ENCODE data around the gene PRDM16. TPM values are rescaled to one million over a fixed set of nuclear protein-coding genes. Genes with fewer than 3 reads are reported as not detected.

Gene PRDM16
- total RNA-seq, 1 experiment from 2014 or later, result 0.04 TPM

- Histone ChIP-seq H3K27ac (ENCODE audit: low read length) (no peak overlapping the region), H3K79me2 (ENCODE audit: low read length) (no peaks in the 10 kb centered on the region), H3K4me1 (ENCODE audit: insufficient read depth, low read length) (no peaks in the 10 kb centered on the region; the same call in 1 of the 2 replicates), H4K20me1 (ENCODE audit: low read length) (no peaks in the 10 kb centered on the region), H3K4me2 (ENCODE audit: low read length) (no peak overlapping the region), H2AFZ (ENCODE audit: low read length) (no peak overlapping the region), H3F3A (ENCODE audit: low read length, unreplicated experiment) (no peaks in the 10 kb centered on the region), H3K9ac (ENCODE audit: low read length) (no peak overlapping the region), H3K9me2 (replicated peaks; ENCODE audit: low read length) (no peaks in the 10 kb centered on the region), H3K27me3 (ENCODE audit: low read length) (no peaks in the 10 kb centered on the region), H3K4me3 (ENCODE audit: low read length) (no peak overlapping the region), H3K9me3 (ENCODE audit: low read length) (no peaks in the 10 kb centered on the region), H3K36me3 (ENCODE audit: low read depth, low read length) (no peaks in the 10 kb centered on the region; the same call in 1 of the 2 replicates)
- intact Hi-C loops (cut with micrococcal nuclease), result no loop called here
- ATAC-seq (no peak), DNase-seq (no peak)
- POLR2A ChIA-PET (ENCODE audit: unreplicated experiment), result no interaction called here
- CTCF ChIA-PET, result no interaction called here
- TF ChIP-seq EZH2phosphoT487 (IDR thresholded peaks at IDR 0.05; ENCODE audit: borderline replicate concordance, low read length), result no peak
- TF ChIP-seq CTCF (conservative IDR thresholded peaks at IDR 0.05; ENCODE audit: low read depth, low read length), result no peak
- no peak for TF ChIP-seq EZH2 (IDR thresholded peaks at IDR 0.05; ENCODE audit: low read length, unreplicated experiment)
- BruUV-seq (replicated peaks), result no TSS peak
Observed at GRCh38 chr1:3468236-3469103, 399.5 kb downstream of the PRDM16 start.

GRCh38 chr1:3469104-3469848, 400.3 kb downstream of the PRDM16 start:
- Histone ChIP-seq H3K9ac (ENCODE audit: low read length) (no peak overlapping the region), H3K27ac (ENCODE audit: low read length) (no peak overlapping the region), H3F3A (ENCODE audit: low read length, unreplicated experiment) (no peaks in the 10 kb centered on the region), H2AFZ (ENCODE audit: low read length) (no peak overlapping the region), H3K9me2 (replicated peaks; ENCODE audit: low read length) (no peaks in the 10 kb centered on the region), H3K4me2 (ENCODE audit: low read length) (no peak overlapping the region), H3K79me2 (ENCODE audit: low read length) (no peaks in the 10 kb centered on the region), H3K36me3 (ENCODE audit: low read depth, low read length) (no peaks in the 10 kb centered on the region; the same call in 1 of the 2 replicates), H4K20me1 (ENCODE audit: low read length) (no peaks in the 10 kb centered on the region), H3K4me1 (ENCODE audit: insufficient read depth, low read length) (no peaks in the 10 kb centered on the region; the same call in 1 of the 2 replicates), H3K27me3 (ENCODE audit: low read length) (no peaks in the 10 kb centered on the region), H3K4me3 (ENCODE audit: low read length) (no peak overlapping the region), H3K9me3 (ENCODE audit: low read length) (no peaks in the 10 kb centered on the region)
- no peak for ATAC-seq
- CTCF ChIA-PET, result no interaction called here
- BruUV-seq (replicated peaks), result no TSS peak
- TF ChIP-seq EZH2 (IDR thresholded peaks at IDR 0.05; ENCODE audit: low read length, unreplicated experiment) (no peak), EZH2phosphoT487 (IDR thresholded peaks at IDR 0.05; ENCODE audit: borderline replicate concordance, low read length) (no peak), CTCF (conservative IDR thresholded peaks at IDR 0.05; ENCODE audit: low read depth, low read length) (no peak)
- POLR2A ChIA-PET (ENCODE audit: unreplicated experiment), result no interaction called here
- DNase-seq, result no peak
- intact Hi-C loops (cut with micrococcal nuclease), result no loop called here
